HG03039 (cell line): ENCODE results near the gene TFAP2E.

Source experiments
- ATAC-seq: cut with Tn5 transposase; IDR thresholded peaks from one replicate; pipeline ENCODE4 v1.9.1; 2021; ENCODE audit warnings: mild to moderate bottlenecking, moderate library complexity; ENCODE audit not compliant: unreplicated experiment

Gene TFAP2E

DNA sequence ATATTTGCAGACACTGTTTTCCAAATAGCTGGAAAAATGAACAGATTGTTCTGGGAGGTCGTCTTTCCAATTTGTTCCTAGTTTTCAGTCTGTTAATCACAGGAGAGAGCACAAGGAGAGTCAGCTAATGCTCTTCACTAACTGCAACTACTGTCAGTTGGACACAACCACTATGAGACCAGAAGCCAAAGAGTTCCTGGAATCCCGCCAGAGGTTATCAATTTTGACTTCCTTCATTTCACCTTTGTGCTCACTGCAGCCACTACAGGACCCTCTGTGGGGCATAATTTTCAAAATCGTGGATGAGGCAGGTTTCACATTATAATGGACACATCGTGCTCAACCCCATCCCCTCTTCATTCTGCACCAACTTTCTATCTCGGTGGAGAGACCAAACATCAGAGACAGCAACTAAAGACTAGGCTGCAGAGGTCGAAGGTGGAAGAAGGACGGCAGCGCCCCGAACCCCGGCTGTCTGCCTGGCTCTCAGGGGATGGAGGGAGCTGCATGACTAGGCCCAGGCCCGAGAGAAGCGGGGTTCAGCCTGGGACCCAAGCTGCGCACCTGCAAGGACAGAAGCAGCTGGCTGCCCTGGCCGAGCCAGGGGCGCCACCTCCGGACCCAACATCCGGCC lies 16.5 kb upstream of the TFAP2E start:
- peak; percentile 28 for ATAC-seq

DNA sequence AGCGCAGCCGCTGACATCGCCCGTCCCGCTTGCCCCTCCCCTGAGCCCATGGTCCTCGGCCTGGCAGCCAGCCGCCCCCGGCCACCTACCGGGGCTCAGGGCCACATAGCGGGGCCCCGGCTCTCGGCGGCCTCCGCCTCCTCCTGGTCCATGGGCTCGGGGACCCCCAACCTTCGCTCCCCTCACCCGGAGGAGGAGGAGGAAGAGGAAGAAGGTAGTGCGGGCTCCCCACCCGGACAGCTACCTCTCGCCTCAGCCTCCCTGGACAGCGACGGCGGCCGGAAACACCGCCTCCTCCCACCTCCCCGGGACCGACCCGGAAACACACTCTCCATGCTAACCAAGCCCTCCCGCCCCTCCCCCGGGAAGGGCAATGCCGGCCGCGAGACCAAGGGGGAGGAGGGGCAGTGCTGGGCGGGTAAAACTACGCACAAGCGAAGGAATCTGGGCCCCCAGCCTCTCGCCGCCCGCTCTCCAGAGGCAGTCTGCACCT lies 15.9 kb upstream of the TFAP2E start, which contains the start of gene KIAA0319L:
Gene KIAA0319L (minus strand): TSS at position 286 of the 493 bp plus-strand sequence. CDS start 2,912 bp downstream, outside the sequence.
- ATAC-seq: peak; percentile 69

DNA sequence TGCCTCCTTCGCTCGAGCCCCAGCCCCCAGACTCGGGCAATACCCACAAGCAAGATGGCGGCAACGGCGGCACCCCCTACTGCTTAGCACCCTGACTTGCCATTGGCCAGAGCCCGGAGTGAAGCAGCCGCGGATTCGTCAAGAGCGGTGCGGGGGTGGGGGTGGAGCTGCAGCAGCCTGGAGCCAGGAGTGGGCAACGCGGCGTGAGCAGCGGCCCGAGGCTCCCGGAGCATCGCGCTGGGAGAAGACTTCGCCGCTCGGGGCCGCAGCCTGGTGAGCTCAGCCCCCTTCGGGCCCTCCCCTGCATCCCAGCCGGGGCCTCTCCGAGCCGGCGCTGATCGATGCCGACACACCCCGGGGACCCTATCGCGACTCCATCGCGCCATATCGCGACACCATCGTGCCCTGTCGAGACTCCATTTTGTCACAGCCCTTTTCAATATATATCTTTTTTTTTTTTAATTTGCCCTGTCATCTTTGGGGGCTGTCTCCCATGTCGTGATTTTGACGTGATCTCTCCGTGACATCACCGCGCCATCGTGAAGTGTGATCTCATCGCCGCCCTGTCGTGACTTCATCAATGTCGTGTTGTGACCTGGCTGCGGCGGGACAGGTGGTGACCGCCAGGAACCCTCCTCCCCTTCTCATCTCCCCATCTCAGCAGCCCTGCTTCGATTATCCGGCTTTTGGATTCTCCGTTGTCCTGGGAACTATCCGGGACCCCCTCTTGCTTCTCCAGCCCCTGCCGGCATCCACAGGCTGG lies 15.3 kb upstream of the TFAP2E start, which contains the start of gene NCDN:
Gene NCDN (plus strand): TSS at position 189 of the 763 bp plus-strand sequence. CDS start 392 bp downstream, at position 581.
- peak; percentile 71 for ATAC-seq

DNA sequence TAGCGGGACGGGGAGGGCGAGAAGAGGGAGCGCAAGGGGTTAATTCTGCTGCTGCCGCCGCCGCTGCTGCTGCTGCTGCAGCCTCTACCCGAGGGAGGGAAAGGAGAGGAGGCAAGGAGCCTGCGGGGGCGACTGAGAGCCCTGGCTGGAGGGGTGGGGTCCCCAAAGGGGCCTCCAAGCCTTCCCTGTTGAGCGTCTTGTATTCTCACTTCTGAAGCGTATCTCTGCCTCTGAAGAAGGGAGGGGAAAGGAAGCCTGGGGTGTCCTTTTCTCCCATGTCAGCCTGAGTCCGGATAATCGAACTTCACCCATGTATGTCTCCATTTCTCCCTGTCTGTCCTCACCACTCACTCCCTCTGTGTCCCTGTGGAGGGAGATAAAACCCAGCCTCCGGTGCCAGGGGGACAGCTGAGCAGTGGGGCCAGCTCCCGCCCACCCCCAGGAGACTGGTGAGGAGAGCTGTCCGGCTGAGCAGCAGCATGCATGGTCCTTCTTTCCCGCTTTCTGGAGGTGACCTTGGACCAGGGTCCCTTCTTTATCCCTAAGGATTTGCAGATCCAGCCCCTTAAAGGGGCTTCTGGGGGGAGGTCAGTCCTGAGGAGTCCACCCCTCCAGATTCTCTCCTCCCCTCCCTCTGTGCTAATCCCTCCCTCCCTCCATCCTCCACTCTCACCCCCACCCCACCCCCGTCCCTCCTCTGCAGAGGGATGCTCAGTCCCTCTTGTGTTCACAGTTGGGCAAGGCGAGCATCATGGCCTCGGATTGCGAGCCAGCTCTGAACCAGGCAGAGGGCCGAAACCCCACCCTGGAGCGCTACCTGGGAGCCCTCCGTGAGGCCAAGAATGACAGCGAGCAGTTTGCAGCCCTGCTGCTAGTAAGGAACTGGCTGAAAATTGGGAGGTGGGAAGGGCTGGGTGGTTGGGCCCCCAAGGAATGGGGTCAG lies 14.5 kb upstream of the TFAP2E start:
- no peak for ATAC-seq

DNA sequence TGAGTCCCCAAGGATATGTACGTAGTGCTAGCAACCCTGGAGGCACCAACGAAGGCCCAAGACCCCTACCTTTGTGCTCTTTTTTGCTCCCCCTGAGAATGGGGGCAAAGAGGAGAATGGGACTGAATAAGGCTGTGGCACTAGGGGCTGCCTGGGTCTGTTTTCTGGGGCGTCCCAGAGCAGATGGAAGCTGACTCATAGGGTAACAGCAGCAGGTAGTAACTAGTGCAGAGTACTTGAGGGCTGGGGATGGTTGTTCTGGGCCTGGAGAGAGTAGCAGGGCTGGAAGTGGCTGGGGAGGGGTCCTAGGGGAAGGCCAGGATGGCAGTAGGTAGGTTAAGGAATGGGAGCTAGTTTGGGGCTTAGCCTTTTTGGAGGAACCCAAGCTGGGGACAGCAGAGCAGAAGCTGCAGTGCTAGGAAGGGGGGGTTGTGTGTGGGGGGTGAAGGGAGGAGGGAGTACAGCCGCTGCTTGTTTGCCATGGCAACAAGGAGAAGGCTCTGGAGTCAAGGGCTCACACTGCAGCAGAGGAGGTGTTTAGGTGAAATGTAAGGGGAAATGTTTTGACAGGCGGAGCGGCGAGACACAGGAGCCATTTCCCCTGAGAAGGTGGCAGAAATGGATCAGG lies 13.7 kb upstream of the TFAP2E start:
- no peak for ATAC-seq

DNA sequence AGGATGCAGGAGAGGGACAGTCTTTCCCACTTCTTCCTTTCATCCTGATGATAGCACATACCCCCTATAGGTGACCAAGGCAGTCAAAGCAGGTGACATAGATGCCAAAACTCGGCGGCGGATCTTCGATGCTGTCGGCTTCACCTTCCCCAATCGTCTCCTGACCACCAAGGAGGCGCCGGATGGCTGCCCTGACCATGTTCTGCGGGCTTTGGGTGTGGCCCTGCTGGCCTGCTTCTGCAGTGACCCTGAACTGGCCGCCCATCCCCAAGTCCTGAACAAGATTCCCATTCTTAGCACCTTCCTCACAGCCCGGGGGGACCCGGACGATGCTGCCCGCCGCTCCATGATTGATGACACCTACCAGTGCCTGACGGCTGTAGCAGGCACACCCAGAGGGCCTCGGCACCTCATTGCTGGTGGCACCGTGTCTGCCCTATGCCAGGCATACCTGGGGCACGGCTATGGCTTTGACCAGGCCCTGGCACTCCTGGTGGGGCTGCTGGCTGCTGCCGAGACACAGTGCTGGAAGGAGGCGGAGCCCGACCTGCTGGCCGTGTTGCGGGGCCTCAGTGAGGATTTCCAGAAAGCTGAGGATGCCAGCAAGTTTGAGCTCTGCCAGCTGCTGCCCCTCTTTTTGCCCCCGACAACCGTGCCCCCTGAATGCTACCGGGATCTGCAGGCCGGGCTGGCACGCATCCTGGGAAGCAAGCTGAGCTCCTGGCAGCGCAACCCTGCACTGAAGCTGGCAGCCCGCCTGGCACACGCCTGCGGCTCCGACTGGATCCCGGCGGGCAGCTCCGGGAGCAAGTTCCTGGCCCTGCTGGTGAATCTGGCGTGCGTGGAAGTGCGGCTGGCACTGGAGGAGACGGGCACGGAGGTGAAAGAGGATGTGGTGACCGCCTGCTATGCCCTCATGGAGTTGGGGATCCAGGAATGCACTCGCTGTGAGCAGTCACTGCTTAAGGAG lies 12.6 kb upstream of the TFAP2E start:
- no peak for ATAC-seq

DNA sequence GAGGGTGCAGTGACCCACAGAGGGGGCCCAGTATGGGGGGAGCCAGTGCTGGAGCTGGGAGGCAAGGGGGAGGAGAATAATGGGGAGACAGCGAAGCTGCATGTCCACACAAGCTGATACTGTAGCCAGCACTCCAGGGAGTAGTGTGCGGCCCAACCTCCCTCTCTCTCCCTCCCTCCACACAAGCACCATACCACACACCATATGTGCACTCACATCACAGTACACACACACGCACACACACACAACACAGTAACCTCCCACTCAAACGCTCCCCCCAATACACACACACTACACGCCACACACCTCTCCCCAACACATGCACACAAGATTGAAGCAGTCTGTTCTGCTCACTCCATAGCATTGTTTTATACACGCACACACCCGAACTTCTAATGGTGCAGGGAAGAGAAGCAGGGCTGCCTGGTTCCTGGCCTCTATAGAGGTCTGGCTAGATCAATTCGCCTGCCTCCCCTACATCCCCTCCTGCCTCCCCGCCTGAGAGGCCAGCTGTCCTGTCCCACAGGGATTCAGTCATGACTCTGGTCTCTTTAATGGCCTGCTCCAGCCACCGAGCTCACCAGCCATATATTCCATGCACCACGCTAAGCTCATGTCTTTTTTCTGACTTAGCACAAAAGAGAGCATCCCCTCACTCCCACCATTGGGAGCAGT lies 11.7 kb upstream of the TFAP2E start:
- ATAC-seq: no peak

DNA sequence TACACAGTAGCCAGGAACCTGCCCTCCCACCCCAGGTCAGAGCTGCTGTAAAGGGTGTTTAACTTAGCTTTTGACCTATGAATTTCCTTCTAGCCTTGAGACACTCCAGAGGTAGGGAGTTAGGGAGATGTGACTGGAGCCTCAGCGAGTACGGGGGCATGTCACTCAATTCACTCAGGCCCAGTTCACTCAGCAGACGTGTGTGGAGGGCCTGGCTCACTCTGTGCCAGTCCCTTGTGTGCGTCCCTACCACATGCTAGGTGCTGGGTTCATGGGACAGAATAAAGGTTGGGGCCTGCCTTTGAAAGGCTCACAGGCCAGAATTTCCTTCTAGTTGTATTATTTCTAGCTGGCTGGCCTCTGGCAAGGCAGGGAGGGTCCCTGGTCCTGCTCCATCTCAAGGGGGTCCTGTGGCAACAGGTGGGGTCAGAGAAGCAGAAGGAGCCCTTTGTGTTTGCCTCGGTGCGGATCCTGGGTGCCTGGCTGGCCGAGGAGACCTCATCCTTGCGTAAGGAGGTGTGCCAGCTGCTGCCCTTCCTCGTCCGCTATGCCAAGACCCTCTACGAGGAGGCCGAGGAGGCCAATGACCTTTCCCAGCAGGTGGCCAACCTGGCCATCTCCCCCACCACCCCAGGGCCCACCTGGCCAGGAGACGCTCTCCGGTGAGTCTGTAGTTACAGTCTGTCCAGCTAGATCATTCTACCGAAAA lies 11.0 kb upstream of the TFAP2E start:
- ATAC-seq: no peak

DNA sequence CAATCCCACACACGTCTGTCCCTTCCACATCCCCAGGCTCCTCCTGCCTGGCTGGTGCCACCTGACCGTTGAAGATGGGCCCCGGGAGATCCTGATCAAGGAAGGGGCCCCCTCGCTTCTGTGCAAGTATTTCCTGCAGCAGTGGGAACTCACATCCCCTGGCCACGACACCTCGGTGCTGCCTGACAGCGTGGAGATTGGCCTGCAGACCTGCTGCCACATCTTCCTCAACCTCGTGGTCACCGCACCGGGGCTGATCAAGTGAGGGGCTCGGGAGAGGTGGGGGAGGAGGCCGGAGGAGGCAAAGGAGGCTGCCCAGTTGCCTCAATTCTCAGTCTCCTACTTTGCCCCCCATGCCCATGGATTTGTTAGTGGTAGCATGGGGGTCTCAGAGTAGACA lies 9.9 kb upstream of the TFAP2E start:
- no peak for ATAC-seq

DNA sequence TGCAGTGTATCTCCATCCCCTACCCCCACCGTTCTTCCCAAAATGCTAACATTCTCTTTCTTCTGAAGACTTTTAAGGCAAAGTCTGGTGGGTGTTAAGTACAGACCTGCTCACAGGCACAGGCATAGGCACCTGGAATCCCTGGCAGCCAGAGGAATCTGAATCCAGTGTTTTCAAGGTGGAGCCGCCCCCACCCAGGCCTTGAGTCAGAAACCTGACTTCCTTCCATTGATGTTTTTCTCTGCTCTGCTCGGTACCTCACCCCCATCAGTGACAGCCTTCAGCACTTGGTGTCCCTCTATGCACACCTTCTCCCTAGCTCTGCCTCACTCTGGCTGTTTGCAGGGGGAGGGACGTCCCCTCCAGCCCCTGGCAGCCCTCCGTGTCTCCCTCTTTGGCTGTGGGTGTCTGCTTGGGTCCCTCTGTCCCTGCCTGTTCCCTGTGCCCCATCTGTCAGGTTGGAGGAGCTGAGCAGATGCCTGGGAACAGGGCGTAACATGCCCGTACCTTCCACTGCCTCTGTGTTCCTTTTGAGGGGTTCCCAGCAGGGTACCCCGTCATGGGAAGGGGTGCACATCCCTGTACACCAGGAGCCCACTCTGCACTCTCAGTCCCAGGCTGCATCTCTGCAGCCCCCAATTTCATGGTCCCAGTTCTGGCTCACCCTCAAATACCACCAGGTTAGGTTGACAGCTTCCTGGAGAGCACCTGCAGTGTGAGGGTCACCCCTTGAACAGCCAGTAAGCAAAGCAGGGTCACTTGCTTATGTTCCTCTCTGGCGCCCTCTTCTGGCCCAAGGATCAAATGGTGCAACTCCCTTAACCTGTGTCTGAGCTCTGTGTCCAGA lies 8.9 kb upstream of the TFAP2E start:
- ATAC-seq: no peak

DNA sequence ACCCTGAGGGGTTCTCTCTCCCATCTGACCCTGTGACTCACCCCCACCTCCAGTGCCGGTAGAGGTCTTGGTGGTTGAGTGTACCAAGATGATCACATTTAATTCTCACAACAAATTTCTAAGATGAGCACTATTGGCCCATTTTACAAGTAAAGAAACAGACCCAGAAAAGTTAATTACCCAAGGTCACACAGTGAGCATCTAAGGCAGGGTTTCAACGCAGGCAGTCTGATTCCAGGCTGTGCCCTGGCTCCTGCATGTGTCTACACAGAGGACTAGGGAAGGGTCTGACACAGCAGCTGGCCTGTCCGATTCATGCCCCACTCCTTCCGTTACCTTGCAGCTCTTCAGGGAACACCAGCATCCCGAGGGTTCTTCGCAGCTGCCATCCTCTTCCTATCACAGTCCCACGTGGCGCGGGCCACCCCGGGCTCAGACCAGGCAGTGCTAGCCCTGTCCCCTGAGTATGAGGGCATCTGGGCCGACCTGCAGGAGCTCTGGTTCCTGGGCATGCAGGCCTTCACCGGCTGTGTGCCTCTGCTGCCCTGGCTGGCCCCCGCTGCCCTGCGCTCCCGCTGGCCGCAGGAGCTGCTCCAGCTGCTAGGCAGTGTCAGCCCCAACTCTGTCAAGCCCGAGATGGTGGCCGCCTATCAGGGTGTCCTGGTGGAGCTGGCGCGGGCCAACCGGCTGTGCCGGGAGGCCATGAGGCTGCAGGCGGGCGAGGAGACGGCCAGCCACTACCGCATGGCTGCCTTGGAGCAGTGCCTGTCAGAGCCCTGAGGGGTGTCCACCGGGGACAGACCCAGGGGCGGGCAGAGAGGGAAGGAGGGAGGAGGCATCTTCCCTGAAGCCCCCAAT lies 8.0 kb upstream of the TFAP2E start:
- no peak for ATAC-seq

DNA sequence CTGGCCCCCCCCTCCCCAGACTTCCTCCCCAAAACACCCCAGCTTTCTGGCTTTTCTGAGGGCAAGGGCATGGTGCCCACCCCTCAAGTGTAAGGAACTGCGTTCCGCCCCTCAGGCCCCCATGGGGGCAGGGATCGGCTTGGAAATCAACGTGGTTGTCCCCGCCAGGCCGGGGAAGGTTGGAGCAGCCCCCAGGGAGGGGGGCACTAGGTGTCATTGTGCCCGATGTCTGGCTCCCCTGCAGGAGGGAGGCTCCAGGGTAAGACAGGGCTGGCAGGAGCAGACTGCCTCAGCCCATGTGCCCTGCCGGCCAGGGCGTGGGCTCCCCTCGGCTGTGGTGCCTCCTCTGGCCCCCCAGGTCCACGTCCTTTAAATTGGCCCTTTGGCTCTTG lies 7.4 kb upstream of the TFAP2E start:
- no peak for ATAC-seq

DNA sequence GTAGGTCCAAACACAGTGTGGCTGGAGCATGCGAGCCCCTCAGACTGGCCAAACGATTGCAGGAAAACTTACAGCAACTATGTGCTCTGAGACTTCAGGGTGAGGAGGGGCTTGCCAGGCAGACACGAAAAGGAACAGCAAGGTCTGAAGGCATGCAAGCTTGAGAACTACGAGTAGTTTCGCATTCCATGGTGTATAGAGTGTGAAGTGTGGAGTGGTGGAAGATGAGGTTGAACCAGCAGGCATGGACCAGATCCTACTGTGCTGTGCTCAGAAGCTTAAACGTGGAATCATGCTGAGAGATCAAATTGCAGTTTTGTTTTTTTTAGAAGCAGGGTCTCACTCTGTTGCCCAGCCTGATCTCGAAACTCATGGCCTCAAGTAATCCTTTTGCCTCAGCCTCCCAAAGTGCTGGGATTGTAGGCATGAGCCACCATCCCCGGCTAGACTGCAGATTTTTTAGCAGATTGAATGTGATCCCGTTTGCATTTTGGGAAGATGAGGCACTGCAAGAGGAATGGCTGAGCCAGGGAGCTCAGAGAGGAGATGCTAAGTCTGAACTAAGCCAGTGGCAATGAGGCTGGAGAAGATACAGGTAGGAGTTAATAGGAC lies 5.1 kb upstream of the TFAP2E start:
- ATAC-seq: no peak

DNA sequence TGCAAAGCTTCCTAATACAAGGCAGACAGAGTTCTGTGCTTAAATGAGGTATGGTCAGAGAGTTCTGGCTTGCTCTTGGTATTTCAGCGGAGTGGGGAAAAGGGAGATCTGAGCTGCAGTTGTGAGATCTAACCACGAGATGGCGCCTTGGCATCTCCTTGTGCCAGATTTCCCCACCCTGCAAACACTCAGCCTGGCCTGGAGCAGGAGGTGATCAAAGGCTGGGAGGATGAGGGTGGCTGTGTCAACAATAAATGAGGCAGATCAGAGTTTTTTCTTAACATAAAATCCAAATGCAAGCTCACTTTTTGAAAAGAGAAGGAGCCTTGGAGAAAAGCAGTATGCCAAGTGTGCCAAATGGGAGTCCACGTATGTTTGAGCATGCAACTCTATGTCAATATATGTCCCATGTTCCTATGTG lies 4.1 kb upstream of the TFAP2E start:
- ATAC-seq: no peak

DNA sequence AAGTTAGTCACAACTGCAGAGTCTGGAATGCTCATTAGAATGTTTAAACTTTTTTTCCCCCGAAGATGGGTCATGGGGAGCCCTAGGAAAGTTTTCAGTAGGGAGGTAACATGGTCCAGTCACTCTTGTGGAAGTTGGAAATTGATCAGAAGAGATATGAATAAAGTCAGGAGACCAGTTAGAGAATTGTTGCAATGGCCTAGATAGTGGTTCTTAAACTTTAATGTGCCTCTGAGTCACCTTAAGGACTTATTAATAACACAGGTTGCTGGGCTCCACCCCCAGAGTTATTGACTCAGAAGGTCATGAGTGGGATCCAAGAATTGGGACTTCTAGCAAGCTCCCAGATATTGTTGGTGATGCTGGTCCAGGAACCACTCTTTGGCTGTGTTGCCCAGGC lies 3.2 kb upstream of the TFAP2E start:
- ATAC-seq: no peak

DNA sequence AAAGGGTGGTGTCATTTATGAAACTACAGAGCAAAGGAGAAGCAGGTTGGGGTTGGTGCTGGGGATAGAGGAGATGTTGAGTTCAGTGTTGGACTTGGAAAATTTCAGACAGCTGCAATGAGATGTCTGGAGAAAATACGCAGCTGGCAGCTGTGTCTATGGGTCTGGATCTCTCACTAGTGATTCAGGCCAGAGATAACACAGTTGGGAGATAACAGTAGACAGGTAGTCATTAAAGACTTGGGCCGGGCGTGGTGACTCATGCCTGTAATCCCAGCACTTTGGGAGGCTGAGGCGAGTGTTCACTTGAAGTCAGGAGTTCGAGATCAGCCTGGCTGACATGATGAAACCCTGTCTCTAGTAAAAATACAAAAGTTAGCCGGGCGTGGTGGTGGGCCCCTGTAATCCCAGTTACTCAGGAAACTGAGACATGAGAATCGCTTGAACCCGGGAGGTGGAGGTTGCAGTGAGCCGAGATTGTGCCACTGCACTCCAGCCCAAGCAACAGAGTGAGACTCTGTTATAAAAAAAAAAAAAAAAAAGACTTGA lies 2.5 kb upstream of the TFAP2E start:
- ATAC-seq: no peak
